Occipital lobe (tissue), 2 donors: ENCODE results near the gene SMKR1. TPM values are rescaled to one million over a fixed set of nuclear protein-coding genes. Genes with fewer than 3 reads are reported as not detected.
A peak's percentile ranks its signal among the peaks of the same experiment; 100 is the strongest.
"Not testable (repeated sequence)": the region's sequence is repeated elsewhere in the genome, so short reads cannot be mapped to it uniquely, and the experiment has no call there.

Source experiments
- DNase-seq: peaks from one replicate; lab custom pipeline; 2025; lab: John Stamatoyannopoulos, UW
- total RNA-seq: library from RNA; depleted of rRNA; stranded (reverse); fragments of >200 nt; gene quantifications from one replicate; pipeline ENCODE4 v1.2.3, GENCODE V29; 2014

Gene SMKR1
- total RNA-seq, result 2.3 TPM

GRCh38 chr7:129501760-129502707, at the start of gene SMKR1:
Gene SMKR1, plus strand, starts transcription at chr7:129502531. Its CDS starts 294 bp downstream, at chr7:129502825.
- peak; percentile 76 for DNase-seq

- no peak for DNase-seq
Measured at GRCh38 chr7:129452589-129453231, 49.6 kb upstream of the SMKR1 start.

GRCh38 chr7:129453510-129454248, 48.7 kb upstream of the SMKR1 start:
- DNase-seq, result no peak

GRCh38 chr7:129454249-129454551, 48.1 kb upstream of the SMKR1 start:
- DNase-seq, result no peak

- DNase-seq, result no peak
Measured at GRCh38 chr7:129456421-129456820, 45.9 kb upstream of the SMKR1 start.

GRCh38 chr7:129457101-129457500, 45.2 kb upstream of the SMKR1 start:
- DNase-seq, result no peak

- DNase-seq, result no peak
Measured at GRCh38 chr7:129458171-129458570, 44.2 kb upstream of the SMKR1 start.

- DNase-seq, result no peak
Measured at GRCh38 chr7:129461809-129462208, 40.5 kb upstream of the SMKR1 start.

GRCh38 chr7:129462420-129462819, 39.9 kb upstream of the SMKR1 start:
- DNase-seq, result no peak

- DNase-seq, result no peak
Measured at GRCh38 chr7:129464194-129464593, 38.1 kb upstream of the SMKR1 start.

- DNase-seq, result no peak
Measured at GRCh38 chr7:129465080-129465479, 37.3 kb upstream of the SMKR1 start.

GRCh38 chr7:129466796-129467195, 35.5 kb upstream of the SMKR1 start:
- DNase-seq, result no peak

- DNase-seq, result no peak
Measured at GRCh38 chr7:129468087-129468486, 34.2 kb upstream of the SMKR1 start.

GRCh38 chr7:129468547-129468946, 33.8 kb upstream of the SMKR1 start:
- DNase-seq, result no peak

- no peak for DNase-seq
Measured at GRCh38 chr7:129469930-129470329, 32.4 kb upstream of the SMKR1 start.

GRCh38 chr7:129470411-129470810, 31.9 kb upstream of the SMKR1 start:
- no peak for DNase-seq

- no peak for DNase-seq
Measured at GRCh38 chr7:129471402-129471827, 30.9 kb upstream of the SMKR1 start.

GRCh38 chr7:129475931-129476330, 26.4 kb upstream of the SMKR1 start:
- not testable (repeated sequence) for DNase-seq

- not testable (repeated sequence) for DNase-seq
Measured at GRCh38 chr7:129476398-129476797, 25.9 kb upstream of the SMKR1 start.

- DNase-seq, result no peak
Measured at GRCh38 chr7:129479831-129480230, 22.5 kb upstream of the SMKR1 start.

- no peak for DNase-seq
Measured at GRCh38 chr7:129480674-129481363, 21.5 kb upstream of the SMKR1 start.
